Stomach (tissue), 4 donors: ENCODE results near the gene WIZ.

Source experiments
- CTCF ChIP-seq, 7 experiments: fragments of 450-650 bp in 4 of 7; fragments of 200-600 bp in 3 of 7; sonication (generic) in 3 of 7; IDR thresholded peaks; one replicate each; pipeline ENCODE4 v1.5.1; 2016 to 2019; ENCODE audit warnings: antibody characterized with exemption in 7 of 7, control low read depth in 2 of 7, mild to moderate bottlenecking in 1 of 7
- EP300 ChIP-seq: sonication (generic); formaldehyde crosslinking; IDR thresholded peaks from one replicate; pipeline ENCODE4 v1.6.1; 2017; ENCODE audit warnings: antibody characterized with exemption
- POLR2A ChIP-seq, 4 donors: fragments of 450-650 bp; IDR thresholded peaks; one replicate each; pipeline ENCODE4 v1.6.1; 2016; ENCODE audit warnings: antibody characterized with exemption in 4 of 4, control low read depth in 2 of 4, mild to moderate bottlenecking in 1 of 4, moderate library complexity in 1 of 4
- POLR2AphosphoS5 ChIP-seq, 3 donors: sonication (generic); formaldehyde crosslinking; IDR thresholded peaks; one replicate each; pipeline ENCODE4 v1.6.1; 2016; ENCODE audit warnings: antibody characterized with exemption in 3 of 3

GRCh38 chr19:15456441-15456840 lies 6.7 kb upstream of the WIZ start:
- TF ChIP-seq EP300 (no peak), CTCF (IDR thresholded peaks at IDR 0.05) (no peak), POLR2AphosphoS5 (IDR thresholded peaks at IDR 0.05) (no peak), POLR2A (IDR thresholded peaks at IDR 0.05) (no peak)
